HCT116 (cell line): ENCODE results near the gene EPB41L5. TPM values are rescaled to one million over a fixed set of nuclear protein-coding genes. Genes with fewer than 3 reads are reported as not detected.

ENCODE experiments used
- ATAC-seq: fragments of 200-7000 bp; cut with Tn5 transposase; 2 replicates; pipeline ENCODE4 v1.9.1; 2020; ENCODE audit warnings: mild to moderate bottlenecking, moderate library complexity
- BruUV-seq: library from RNA; stranded (reverse); fragments of 400-500 nt; replicated peaks from 2 replicates; lab custom pipeline; 2021; lab: Mats Ljungman, UMichigan
- CTCF ChIA-PET: fragments of 300-600 bp; sonication (Branson Sonifier 250); formaldehyde crosslinking; loops from one replicate; lab custom pipeline; 2021; ENCODE audit warnings: antibody characterized with exemption; lab: Charles Lee
- POLR2A ChIA-PET: fragments of 300-600, 350-600 bp; sonication (Branson Sonifier 250); formaldehyde crosslinking; loops from one replicate; lab custom pipeline; 2021; ENCODE audit warnings: antibody characterized with exemption; lab: Charles Lee
- RAD21 ChIA-PET, 2 experiments: fragments of 300-600 bp; sonication (Branson Sonifier 250); formaldehyde crosslinking; loops; one replicate each; lab custom pipeline; 2023; ENCODE audit warnings: low total read pairs in 2 of 2; ENCODE audit not compliant: uncharacterized antibody in 2 of 2, unreplicated experiment in 2 of 2, low non-redundant PET in 1 of 2; lab: Charles Lee
- DNase-seq: peaks from one replicate; pipeline ENCODE4 v3.0.0-alpha.2; 2010; ENCODE audit warnings: low read depth, low spot score
- H2AFZ ChIP-seq: fragments of 200-600 bp; shearing (Covaris generic), sonication (generic); 2 replicates; pipeline ENCODE4 v1.6.1; 2017; ENCODE audit warnings: low read depth, mixed run types, mixed read lengths, antibody characterized with exemption, low read length; ENCODE audit not compliant: poor library complexity, severe bottlenecking
- H3K27ac ChIP-seq: 2 replicates; pipeline ENCODE4 v1.5.1; 2012; ENCODE audit warnings: low read depth, low read length
- H3K27me3 ChIP-seq: fragments of 200-600 bp; sonication (generic); 2 replicates; pipeline ENCODE4 v1.6.1; 2016; ENCODE audit warnings: mixed run types, low read length, mixed read lengths; ENCODE audit not compliant: insufficient read depth
- H3K36me3 ChIP-seq, 2 experiments: fragments of 200-500 bp in 1 of 2; fragments of 200-600 bp in 1 of 2; sonication (Bioruptor generic) in 1 of 2; sonication (generic) in 1 of 2; 2 replicates each; pipeline versions ENCODE4 v1.5.1 to v1.6.1; 2014 to 2016; ENCODE audit warnings: low read length in 2 of 2, inconsistent platforms in 1 of 2, mixed read lengths in 1 of 2, mixed run types in 1 of 2; ENCODE audit not compliant: insufficient read depth in 2 of 2, control insufficient read depth in 1 of 2
- H3K4me1 ChIP-seq, 2 experiments: fragments of 200-600 bp in 1 of 2; sonication (generic) in 1 of 2; 2 replicates each; pipeline versions ENCODE4 v1.5.1 to v1.6.1; 2012 to 2017; ENCODE audit warnings: low read length in 2 of 2, inconsistent platforms in 1 of 2, mild to moderate bottlenecking in 1 of 2, mixed read lengths in 1 of 2, mixed run types in 1 of 2, moderate library complexity in 1 of 2; ENCODE audit not compliant: insufficient read depth in 2 of 2, control insufficient read depth in 1 of 2
- H3K4me2 ChIP-seq: fragments of 200-600 bp; sonication (generic); 2 replicates; pipeline ENCODE4 v1.6.1; 2017; ENCODE audit warnings: mixed run types, low read length, mixed read lengths
- H3K4me3 ChIP-seq, 2 experiments: fragments of 200-600 bp in 1 of 2; sonication (generic) in 1 of 2; replicated peaks in 1 of 2; 2 replicates each; pipeline ENCODE4 v1.5.1; 2011 to 2016; ENCODE audit warnings: low read length in 2 of 2, control low read depth in 1 of 2, low read depth in 1 of 2, mild to moderate bottlenecking in 1 of 2, mixed read lengths in 1 of 2, mixed run types in 1 of 2
- H3K79me2 ChIP-seq: fragments of 200-600 bp; sonication (generic); 2 replicates; pipeline ENCODE4 v1.6.1; 2017; ENCODE audit warnings: mild to moderate bottlenecking, mixed run types, low read length, moderate library complexity, mixed read lengths; ENCODE audit not compliant: insufficient read depth
- H3K9ac ChIP-seq: fragments of 200-600 bp; sonication (generic); 2 replicates; pipeline ENCODE4 v1.6.1; 2016; ENCODE audit warnings: low read length, mixed read lengths
- H3K9me2 ChIP-seq: fragments of 200-600 bp; sonication (generic), shearing (Covaris generic); 2 replicates; pipeline ENCODE4 v1.6.1; 2017; ENCODE audit warnings: mixed run types, mild to moderate bottlenecking, moderate library complexity; ENCODE audit not compliant: insufficient read depth
- H3K9me3 ChIP-seq, 2 experiments: fragments of 200-500 bp in 1 of 2; fragments of 200-600 bp in 1 of 2; sonication (Bioruptor generic) in 1 of 2; sonication (generic) in 1 of 2; 2 replicates each; pipeline ENCODE4 v1.6.1; 2014 to 2017; ENCODE audit warnings: low read length in 2 of 2, mixed read lengths in 2 of 2, inconsistent platforms in 1 of 2, low read depth in 1 of 2, mild to moderate bottlenecking in 1 of 2, mixed run types in 1 of 2, moderate library complexity in 1 of 2; ENCODE audit not compliant: control insufficient read depth in 1 of 2, insufficient read depth in 1 of 2
- H4K20me1 ChIP-seq: fragments of 200-600 bp; sonication (generic), shearing (Covaris generic); 2 replicates; pipeline ENCODE4 v1.6.1; 2017; ENCODE audit warnings: mixed run types, mild to moderate bottlenecking, moderate library complexity; ENCODE audit not compliant: insufficient read depth
- ATF3 ChIP-seq: IDR thresholded peaks from 2 replicates; pipeline ENCODE4 v1.6.1; 2012
- CBX3 ChIP-seq: IDR thresholded peaks from 2 replicates; pipeline ENCODE4 v1.6.1; 2012; ENCODE audit warnings: low read depth
- CEBPB ChIP-seq: IDR thresholded peaks from 2 replicates; pipeline ENCODE4 v1.6.1; 2012; ENCODE audit warnings: low read depth
- CTCF ChIP-seq, 3 experiments: fragments of 200-600 bp in 1 of 3; sonication (generic) in 1 of 3; IDR thresholded peaks in 2 of 3; conservative IDR thresholded peaks in 1 of 3; 2 replicates each; pipeline ENCODE4 v1.5.1; 2012 to 2017; ENCODE audit warnings: low read depth in 2 of 3, low read length in 2 of 3, antibody characterized with exemption in 1 of 3, borderline replicate concordance in 1 of 3, control low read depth in 1 of 3, mild to moderate bottlenecking in 1 of 3, mixed read lengths in 1 of 3, mixed run types in 1 of 3, moderate library complexity in 1 of 3; ENCODE audit not compliant: insufficient read depth in 1 of 3
- ELF1 ChIP-seq: IDR thresholded peaks from 2 replicates; pipeline ENCODE4 v1.6.1; 2012; ENCODE audit warnings: low read depth, borderline replicate concordance
- EZH2 ChIP-seq: fragments of 200-600 bp; sonication (generic); IDR thresholded peaks from 2 replicates; pipeline ENCODE4 v1.6.1; 2017; ENCODE audit warnings: antibody characterized with exemption, mixed run types
- FOSL1 ChIP-seq: IDR thresholded peaks from 2 replicates; pipeline ENCODE4 v1.6.1; 2012; ENCODE audit warnings: low read depth
- JUND ChIP-seq: IDR thresholded peaks from 2 replicates; pipeline ENCODE4 v1.6.1; 2012
- POLR2AphosphoS5 ChIP-seq: IDR thresholded peaks from 2 replicates; pipeline ENCODE4 v1.6.1; 2011; ENCODE audit warnings: mild to moderate bottlenecking, low read depth, low read length, moderate library complexity
- RAD21 ChIP-seq: IDR thresholded peaks from 2 replicates; pipeline ENCODE4 v1.6.1; 2012; ENCODE audit warnings: low read depth, mild to moderate bottlenecking
- SIN3A ChIP-seq: IDR thresholded peaks from 2 replicates; pipeline ENCODE4 v1.6.1; 2012; ENCODE audit warnings: low read depth
- SP1 ChIP-seq: IDR thresholded peaks from 2 replicates; pipeline ENCODE4 v1.6.1; 2012; ENCODE audit warnings: low read depth
- SRF ChIP-seq: IDR thresholded peaks from 2 replicates; pipeline ENCODE4 v1.6.1; 2012; ENCODE audit warnings: low read depth
- YY1 ChIP-seq: IDR thresholded peaks from 2 replicates; pipeline ENCODE4 v1.6.1; 2011; ENCODE audit warnings: low read length, low read depth, moderate library complexity, mild to moderate bottlenecking; ENCODE audit not compliant: insufficient replicate concordance; ENCODE audit errors: extremely low read depth
- ZBTB33 ChIP-seq: IDR thresholded peaks from 2 replicates; pipeline ENCODE4 v1.6.1; 2011; ENCODE audit warnings: mild to moderate bottlenecking, low read length, moderate library complexity; ENCODE audit not compliant: insufficient replicate concordance; ENCODE audit errors: extremely low read depth
- ZFX ChIP-seq: fragments of 450-650 bp; IDR thresholded peaks from 2 replicates; pipeline ENCODE4 v1.6.1; 2017
- intact Hi-C: fragments of 100-400 bp; cut with micrococcal nuclease; formaldehyde crosslinking; loops from 2 replicates; pipeline ENCODE4 v1.10.0; 2022
- total RNA-seq: library from RNA; stranded (reverse); gene quantifications from one replicate; pipeline ENCODE4 v1.2.1, GENCODE V29; 2021; ENCODE audit not compliant: unreplicated experiment

EPB41L5 gene
- total RNA-seq, 1 experiment from 2014 or later = 14.7 TPM

- Histone ChIP-seq H3K27me3 (no peaks in the 10 kb centered on the region), H3K4me2 (no peak overlapping the region), H3K4me3 (no peak overlapping the region), H3K9ac (no peak overlapping the region), H3K36me3 (no peaks in the 10 kb centered on the region), H3K4me1 (peaks cover 0 to 6% of the 10 kb centered on the region in 2 experiments; a peak in 1 of 4 replicates), H3K9me2 (no peaks in the 10 kb centered on the region), H3K79me2 (no peaks in the 10 kb centered on the region), H3K9me3 (no peaks in the 10 kb centered on the region), H3K27ac (no peak overlapping the region), H4K20me1 (no peaks in the 10 kb centered on the region), H2AFZ (no peak overlapping the region)
- intact Hi-C loops = no loop called here
- DNase-seq = no peak
- ATAC-seq = no peak
- RAD21 ChIA-PET = interaction anchor here in 1 of 2 experiments (0.7 kb wide), 1 partner anchor 401 kb away, joined by 3 read pairs; no protein-coding TSS in a partner anchor
- CTCF ChIA-PET = interaction anchor here (2.2 kb wide), 1 partner anchor 202 kb away, joined by 16 read pairs; no protein-coding TSS in a partner anchor
- no peak for TF ChIP-seq ATF3
- TF ChIP-seq SIN3A = no peak
- no peak for TF ChIP-seq POLR2AphosphoS5
- TF ChIP-seq SRF = no peak
- TF ChIP-seq ZFX = no peak
- no peak for TF ChIP-seq ELF1
- BruUV-seq = no TSS peak
- POLR2A ChIA-PET = no interaction called here
Measured at GRCh38 chr2:120111193-120111592, 98.3 kb downstream of the EPB41L5 start.

GRCh38 chr2:120118018-120118417, 105.1 kb downstream of the EPB41L5 start:
- no peaks in the 10 kb centered on the region for H4K20me1 ChIP-seq
- no peak for ATAC-seq
- no peaks in the 10 kb centered on the region for H3K79me2 ChIP-seq
- H3K4me2 ChIP-seq = no peak overlapping the region
- no peaks in the 10 kb centered on the region for H3K27me3 ChIP-seq
- ChIA-PET RAD21 (no interaction called here), POLR2A (no interaction called here), CTCF (no interaction called here)
- no peaks in the 10 kb centered on the region for H3K36me3 ChIP-seq
- no peaks in the 10 kb centered on the region for H3K9me2 ChIP-seq
- H3K9me3 ChIP-seq = no peaks in the 10 kb centered on the region
- no peaks in the 10 kb centered on the region for H3K4me1 ChIP-seq
- no peak for TF ChIP-seq ZFX
- TF ChIP-seq JUND = no peak
- no peak for TF ChIP-seq FOSL1
- TF ChIP-seq CBX3 = no peak
- TF ChIP-seq SP1 = no peak
- TF ChIP-seq RAD21 = no peak
- no peak for TF ChIP-seq ZBTB33
- TF ChIP-seq YY1 = no peak
- TF ChIP-seq CTCF (IDR thresholded peaks at IDR 0.05 in 2 of 3, conservative IDR thresholded peaks at IDR 0.05 in 1 of 3; ENCODE audit: borderline replicate concordance in 1 of 3, insufficient read depth in 1 of 3, low read depth in 2 of 3, low read length in 2 of 3) = no peak
- TF ChIP-seq CEBPB = no peak
- no peak for TF ChIP-seq EZH2
- no peak for DNase-seq
- no peak overlapping the region for H3K27ac ChIP-seq
- H3K9ac ChIP-seq = no peak overlapping the region
- no TSS peak for BruUV-seq
- no peak overlapping the region for H3K4me3 ChIP-seq
- no peak overlapping the region for H2AFZ ChIP-seq
- intact Hi-C loops = no loop called here
